ENCODE data around the gene CCDC201. TPM values are rescaled to one million over a fixed set of nuclear protein-coding genes. Genes with fewer than 3 reads are reported as not detected.

The CCDC201 gene
- total RNA-seq, 1 donor, result not detected

DNA sequence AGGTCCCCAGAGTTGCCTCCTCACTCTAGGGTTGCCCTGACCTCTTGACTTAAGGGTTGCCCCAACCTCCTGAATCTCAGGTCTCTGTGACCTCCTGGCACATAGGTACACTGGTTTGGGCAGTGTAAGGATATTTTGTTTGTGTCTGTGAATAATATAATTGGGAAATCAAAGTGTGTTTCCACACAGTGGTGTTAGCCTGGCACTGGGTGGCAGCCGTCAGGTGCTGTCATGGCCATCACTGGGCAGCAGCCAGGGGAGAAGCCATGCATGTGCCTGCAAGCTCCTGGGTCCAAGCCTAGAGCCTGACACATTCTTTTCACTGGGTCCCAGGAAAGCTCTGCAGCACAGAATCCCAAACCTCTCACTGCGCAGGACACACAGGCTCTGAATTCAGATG is 3.6 kb upstream of the CCDC201 start:
- Histone ChIP-seq H4K20me1 (ENCODE audit: insufficient read depth, low read length) (no peaks in the 10 kb centered on the region), H3K36me3 (ENCODE audit: insufficient read depth, low read length) (no peaks in the 10 kb centered on the region), H3K4me2 (ENCODE audit: insufficient read depth, low read length) (no peak overlapping the region), H2AFZ (ENCODE audit: low read length) (no peak overlapping the region), H3K4me1 (ENCODE audit: insufficient read depth, low read length) (peaks cover 17% of the 10 kb centered on the region), H3K79me2 (ENCODE audit: insufficient read depth, low read length) (no peaks in the 10 kb centered on the region), H3K27me3 (ENCODE audit: insufficient read depth, low read length) (no peaks in the 10 kb centered on the region), H3K9me3 (ENCODE audit: low read depth, low read length) (peaks cover 4% of the 10 kb centered on the region), H3K4me3 (ENCODE audit: insufficient read depth, low read length) (no peak overlapping the region), H3K27ac (ENCODE audit: low read depth, low read length) (no peak overlapping the region)
- no peak for DNase-seq (ENCODE audit: insufficient read length, low spot score, missing footprints)
- TF ChIP-seq, protein P1, sequence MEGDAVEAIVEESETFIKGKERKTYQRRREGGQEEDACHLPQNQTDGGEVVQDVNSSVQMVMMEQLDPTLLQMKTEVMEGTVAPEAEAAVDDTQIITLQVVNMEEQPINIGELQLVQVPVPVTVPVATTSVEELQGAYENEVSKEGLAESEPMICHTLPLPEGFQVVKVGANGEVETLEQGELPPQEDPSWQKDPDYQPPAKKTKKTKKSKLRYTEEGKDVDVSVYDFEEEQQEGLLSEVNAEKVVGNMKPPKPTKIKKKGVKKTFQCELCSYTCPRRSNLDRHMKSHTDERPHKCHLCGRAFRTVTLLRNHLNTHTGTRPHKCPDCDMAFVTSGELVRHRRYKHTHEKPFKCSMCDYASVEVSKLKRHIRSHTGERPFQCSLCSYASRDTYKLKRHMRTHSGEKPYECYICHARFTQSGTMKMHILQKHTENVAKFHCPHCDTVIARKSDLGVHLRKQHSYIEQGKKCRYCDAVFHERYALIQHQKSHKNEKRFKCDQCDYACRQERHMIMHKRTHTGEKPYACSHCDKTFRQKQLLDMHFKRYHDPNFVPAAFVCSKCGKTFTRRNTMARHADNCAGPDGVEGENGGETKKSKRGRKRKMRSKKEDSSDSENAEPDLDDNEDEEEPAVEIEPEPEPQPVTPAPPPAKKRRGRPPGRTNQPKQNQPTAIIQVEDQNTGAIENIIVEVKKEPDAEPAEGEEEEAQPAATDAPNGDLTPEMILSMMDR (IDR thresholded peaks at IDR 0.05; ENCODE audit: extremely low read depth, low read depth, low read length), result no peak

DNA sequence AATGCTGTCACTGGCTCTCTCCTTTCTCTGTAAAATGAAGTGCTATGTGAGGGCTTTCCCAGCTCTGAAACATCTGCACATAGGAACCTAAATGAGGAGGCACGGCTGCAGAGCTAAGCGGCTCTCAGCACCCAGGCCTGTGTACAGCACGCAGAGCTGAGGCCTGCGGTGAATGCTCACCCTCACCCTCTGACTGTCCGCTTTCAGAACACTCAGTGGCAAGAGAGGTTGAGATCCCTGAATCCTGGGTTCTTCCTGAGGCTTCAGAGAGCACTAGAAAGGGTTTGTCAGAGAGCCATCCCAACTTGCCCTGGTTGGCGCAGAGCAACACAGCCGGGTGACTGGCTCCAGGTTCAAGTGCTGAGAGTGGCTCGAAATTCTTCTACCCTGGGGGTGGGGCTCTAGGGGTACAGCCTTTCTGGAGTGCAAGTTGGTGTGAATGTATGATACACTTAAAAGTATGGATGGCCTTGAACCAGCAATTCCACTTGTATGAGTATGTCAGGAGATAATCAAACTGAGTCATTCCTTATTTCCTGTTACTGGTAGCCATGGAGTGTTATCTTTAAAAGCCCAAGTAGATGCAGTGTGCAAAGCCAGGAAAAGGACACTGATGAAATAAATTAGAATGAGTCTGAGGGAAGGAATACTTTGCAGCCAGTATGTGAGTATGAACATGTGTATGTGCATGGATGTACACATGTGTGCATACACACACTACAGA is 1.7 kb upstream of the CCDC201 start:
- peak; percentile 93 for DNase-seq (ENCODE audit: insufficient read length, low spot score, missing footprints)
- TF ChIP-seq, protein P1 (IDR thresholded peaks at IDR 0.05; ENCODE audit: extremely low read depth, low read depth, low read length), result no peak
- Histone ChIP-seq H3K4me2 (ENCODE audit: insufficient read depth, low read length) (peak overlapping the region; percentile 4), H3K4me3 (ENCODE audit: insufficient read depth, low read length) (no peak overlapping the region), H4K20me1 (ENCODE audit: insufficient read depth, low read length) (no peaks in the 10 kb centered on the region), H2AFZ (ENCODE audit: low read length) (peak overlapping the region; percentile 4), H3K79me2 (ENCODE audit: insufficient read depth, low read length) (no peaks in the 10 kb centered on the region), H3K27ac (ENCODE audit: low read depth, low read length) (peak overlapping the region; percentile 74), H3K9me3 (ENCODE audit: low read depth, low read length) (peaks cover 4% of the 10 kb centered on the region), H3K36me3 (ENCODE audit: insufficient read depth, low read length) (no peaks in the 10 kb centered on the region), H3K27me3 (ENCODE audit: insufficient read depth, low read length) (no peaks in the 10 kb centered on the region), H3K4me1 (ENCODE audit: insufficient read depth, low read length) (peaks cover 17% of the 10 kb centered on the region)

DNA sequence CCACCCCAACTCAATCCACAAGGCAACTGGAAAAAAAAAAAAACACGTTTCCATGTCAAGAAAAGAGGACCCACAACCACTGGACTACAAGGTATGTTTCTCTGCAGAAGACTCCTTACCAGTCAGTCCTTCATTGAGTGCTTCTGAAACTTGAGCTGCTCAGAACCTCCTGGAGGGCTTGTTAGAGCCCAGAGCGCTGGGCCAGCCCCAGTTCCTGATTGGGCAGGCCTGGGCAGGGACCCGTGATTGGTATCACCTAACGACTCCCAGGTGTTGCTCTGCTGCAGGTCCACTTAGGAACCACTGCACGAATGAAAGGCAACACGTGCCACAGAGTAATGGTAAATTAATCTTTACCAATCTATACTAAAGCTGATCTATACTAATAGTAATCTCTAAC is 473 bp upstream of the CCDC201 start:
- Histone ChIP-seq H3K79me2 (ENCODE audit: insufficient read depth, low read length) (no peaks in the 10 kb centered on the region), H3K4me1 (ENCODE audit: insufficient read depth, low read length) (peaks cover 22% of the 10 kb centered on the region), H2AFZ (ENCODE audit: low read length) (no peak overlapping the region), H3K36me3 (ENCODE audit: insufficient read depth, low read length) (no peaks in the 10 kb centered on the region), H3K4me2 (ENCODE audit: insufficient read depth, low read length) (no peak overlapping the region), H3K9me3 (ENCODE audit: low read depth, low read length) (peaks cover 2% of the 10 kb centered on the region), H3K4me3 (ENCODE audit: insufficient read depth, low read length) (no peak overlapping the region), H3K27me3 (ENCODE audit: insufficient read depth, low read length) (no peaks in the 10 kb centered on the region), H3K27ac (ENCODE audit: low read depth, low read length) (no peak overlapping the region), H4K20me1 (ENCODE audit: insufficient read depth, low read length) (no peaks in the 10 kb centered on the region)
- TF ChIP-seq, protein P1 (IDR thresholded peaks at IDR 0.05; ENCODE audit: extremely low read depth, low read depth, low read length), result no peak
- no peak for DNase-seq (ENCODE audit: insufficient read length, low spot score, missing footprints)

DNA sequence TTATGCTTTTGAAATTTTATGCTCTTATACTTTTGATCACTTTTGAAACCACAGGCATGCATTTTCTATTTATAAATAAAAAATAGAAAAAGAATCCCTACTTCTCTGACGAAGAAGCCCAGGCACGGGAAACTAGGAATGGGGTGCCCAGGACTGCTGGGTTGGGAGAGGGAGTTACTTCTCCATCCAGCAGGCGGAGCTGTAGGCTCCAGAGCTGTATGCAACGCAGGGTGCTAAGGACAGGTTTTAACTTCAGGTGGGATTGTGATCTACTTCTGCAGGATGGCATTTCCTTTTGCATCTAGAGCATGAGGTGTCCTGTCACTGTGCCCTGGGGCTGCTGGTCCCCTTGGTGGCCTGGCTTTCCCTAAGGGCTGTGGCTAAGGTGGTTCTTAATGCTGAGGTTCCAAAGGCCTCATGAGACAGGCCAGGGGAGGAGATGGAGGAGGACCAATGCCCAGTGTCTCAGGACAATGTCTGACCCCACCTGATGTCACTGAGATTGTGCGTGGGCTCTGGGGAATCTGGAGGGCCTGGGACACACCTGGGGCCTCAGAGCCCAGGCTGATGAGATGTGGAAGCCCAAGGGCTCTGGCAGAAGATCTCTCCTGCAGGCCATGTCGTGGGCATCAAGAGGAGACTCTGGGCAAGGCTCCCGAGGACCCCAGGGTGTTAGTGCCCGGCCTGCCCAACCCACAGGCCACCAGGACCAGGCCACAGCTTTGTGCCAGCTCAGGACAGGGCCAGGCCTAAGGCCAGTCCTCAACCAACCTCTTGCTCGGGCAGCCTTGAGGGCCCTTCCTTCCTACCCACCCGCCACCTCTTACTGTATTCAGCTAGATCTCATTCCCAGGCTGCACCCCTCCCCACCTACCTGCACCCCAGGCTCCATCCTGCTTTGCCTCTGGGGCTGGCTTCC is 507 bp downstream of the CCDC201 start:
- Histone ChIP-seq H3K36me3 (ENCODE audit: insufficient read depth, low read length) (no peaks in the 10 kb centered on the region), H4K20me1 (ENCODE audit: insufficient read depth, low read length) (no peaks in the 10 kb centered on the region), H3K27me3 (ENCODE audit: insufficient read depth, low read length) (no peaks in the 10 kb centered on the region), H3K4me1 (ENCODE audit: insufficient read depth, low read length) (peaks cover 22% of the 10 kb centered on the region), H2AFZ (ENCODE audit: low read length) (no peak overlapping the region), H3K4me2 (ENCODE audit: insufficient read depth, low read length) (no peak overlapping the region), H3K27ac (ENCODE audit: low read depth, low read length) (no peak overlapping the region), H3K9me3 (ENCODE audit: low read depth, low read length) (no peaks in the 10 kb centered on the region), H3K4me3 (ENCODE audit: insufficient read depth, low read length) (no peak overlapping the region), H3K79me2 (ENCODE audit: insufficient read depth, low read length) (no peaks in the 10 kb centered on the region)
- DNase-seq (ENCODE audit: insufficient read length, low spot score, missing footprints), result no peak
- TF ChIP-seq, protein P1 (IDR thresholded peaks at IDR 0.05; ENCODE audit: extremely low read depth, low read depth, low read length), result peak; percentile 83
